Measurements from ENCODE around the gene NEDD8. TPM values are rescaled to one million over a fixed set of nuclear protein-coding genes. Genes with fewer than 3 reads are reported as not detected.

NEDD8 gene
- total and polyA plus RNA-seq, 8 donors, result 162 to 219 (median 200) TPM

- ATAC-seq (no peak), DNase-seq (no peak)
- Histone ChIP-seq H3K27ac (peak overlapping the region; percentile 97 to 99), H3K36me3 (peaks cover 0 to 18% of the 10 kb centered on the region in 2 donors), H3K4me3 (no peak overlapping the region), H3K9me3 (no peaks in the 10 kb centered on the region), H3K4me1 (peaks cover 23 to 75% of the 10 kb centered on the region in 2 donors), H3K27me3 (no peaks in the 10 kb centered on the region)
- no peak for TF ChIP-seq CTCF (IDR thresholded peaks at IDR 0.05)
- intact Hi-C loops (cut with DNase I), result no loop called here
Measured at GRCh38 chr14:24273422-24273998, 41.3 kb upstream of the NEDD8 start.

- Histone ChIP-seq H3K36me3 (peaks cover 0 to 28% of the 10 kb centered on the region in 2 donors), H3K4me1 (peaks cover 23 to 65% of the 10 kb centered on the region in 2 donors), H3K27me3 (no peaks in the 10 kb centered on the region), H3K9me3 (no peaks in the 10 kb centered on the region), H3K27ac (peak overlapping the region; percentile 97 to 99), H3K4me3 (no peak overlapping the region)
- no peak for TF ChIP-seq CTCF (IDR thresholded peaks at IDR 0.05)
- peak; percentile 2 for ATAC-seq
- intact Hi-C loops (cut with DNase I), result no loop called here
- peak in 1 of 4 donors; percentile 30 for DNase-seq
Measured at GRCh38 chr14:24272467-24272866, 40.3 kb upstream of the NEDD8 start.

- Histone ChIP-seq H3K27ac (peak overlapping the region; percentile 97 to 99), H3K9me3 (no peaks in the 10 kb centered on the region), H3K4me1 (peaks cover 23 to 58% of the 10 kb centered on the region in 2 donors), H3K4me3 (peak overlapping the region; percentile 77 to 84), H3K36me3 (peaks cover 0 to 34% of the 10 kb centered on the region in 2 donors), H3K27me3 (no peaks in the 10 kb centered on the region)
- DNase-seq, result no peak
- intact Hi-C loops (cut with DNase I), result no loop called here
- no peak for TF ChIP-seq CTCF (IDR thresholded peaks at IDR 0.05)
- ATAC-seq, result no peak
Measured at GRCh38 chr14:24271834-24272263, 39.7 kb upstream of the NEDD8 start.

GRCh38 chr14:24271134-24271833 is 39.1 kb upstream of the NEDD8 start, which contains the start of gene RABGGTA:
TSS of gene RABGGTA (minus strand) at chr14:24271597. CDS start at chr14:24271115, 482 bp downstream.
- Histone ChIP-seq H3K4me1 (peaks cover 23 to 54% of the 10 kb centered on the region in 2 donors), H3K36me3 (peaks cover 0 to 40% of the 10 kb centered on the region in 2 donors), H3K27ac (peak within 1 kb of the TSS; percentile 97 to 99), H3K27me3 (no peaks in the 10 kb centered on the region), H3K4me3 (peak within 1 kb of the TSS; percentile 77 to 84), H3K9me3 (no peaks in the 10 kb centered on the region)
- peak; percentile 72 to 97 (median 92) for DNase-seq
- ATAC-seq, result peak; percentile 91
- TF ChIP-seq CTCF (IDR thresholded peaks at IDR 0.05), result peak; percentile 66 to 78
- intact Hi-C loops (cut with DNase I), result no loop called here

GRCh38 chr14:24270537-24271133 is 38.5 kb upstream of the NEDD8 start:
- Histone ChIP-seq H3K27ac (peak overlapping the region; percentile 97 to 99), H3K36me3 (peaks cover 0 to 47% of the 10 kb centered on the region in 2 donors), H3K27me3 (no peaks in the 10 kb centered on the region), H3K9me3 (no peaks in the 10 kb centered on the region), H3K4me1 (peaks cover 23 to 47% of the 10 kb centered on the region in 2 donors), H3K4me3 (peak overlapping the region; percentile 77 to 84)
- intact Hi-C loops (cut with DNase I), result no loop called here
- ATAC-seq, result peak; percentile 7
- TF ChIP-seq CTCF (IDR thresholded peaks at IDR 0.05), result no peak
- peak in 1 of 4 donors; percentile 28 for DNase-seq
